ENCODE data around the gene TRABD2B. TPM values are rescaled to one million over a fixed set of nuclear protein-coding genes. Genes with fewer than 3 reads are reported as not detected.

The TRABD2B gene
- total RNA-seq, 1 experiment from 2014 or later: 0.96 TPM

DNA sequence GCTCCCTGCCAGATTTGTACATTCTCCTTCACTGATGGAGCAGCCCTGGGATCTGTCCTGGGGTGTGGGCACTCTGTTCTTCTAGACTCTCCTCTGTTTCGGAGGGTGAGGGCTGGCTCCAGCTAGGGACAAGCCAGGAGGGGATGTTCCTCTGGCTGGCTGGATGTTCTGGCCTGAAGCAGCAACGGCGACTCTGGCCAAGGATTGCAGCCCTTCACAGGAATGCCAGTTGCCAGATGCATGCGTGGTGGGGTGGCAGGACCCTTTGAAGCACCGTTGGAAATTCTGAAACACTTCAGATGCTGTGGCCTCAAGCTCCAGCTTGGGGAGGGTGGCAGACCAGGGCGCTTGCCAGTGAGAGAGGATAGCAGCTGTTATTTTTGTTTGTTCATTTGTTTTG is 210.9 kb downstream of the TRABD2B start:
- Mint-ChIP-seq H3K4me3 (ENCODE audit: unreplicated experiment) (no peak overlapping the region), H3K27me3 (ENCODE audit: insufficient read depth, unreplicated experiment) (no peaks in the 10 kb centered on the region), H3K9me3 (ENCODE audit: unreplicated experiment) (no peaks in the 10 kb centered on the region), H3K27ac (ENCODE audit: low read depth, unreplicated experiment) (no peak overlapping the region), H3K36me3 (ENCODE audit: insufficient read depth, unreplicated experiment) (no peaks in the 10 kb centered on the region), H3K4me1 (ENCODE audit: insufficient read depth, unreplicated experiment) (no peaks in the 10 kb centered on the region)
- ChIA-PET CTCF (interaction anchor here (0.6 to 1.4 kb wide), 4 partner anchors 9 to 218 kb away, joined by 3 to 6 read pairs (median 4); no protein-coding TSS in a partner anchor), POLR2A (no interaction called here)
- no peak for DNase-seq (ENCODE audit: unreplicated experiment)
- no peak for TF ChIP-seq CTCF (IDR thresholded peaks at IDR 0.05; ENCODE audit: unreplicated experiment)
- no TSS peak for BruUV-seq (replicated peaks)
- intact Hi-C loops (cut with micrococcal nuclease): no loop called here

- H3K27ac Mint-ChIP-seq (ENCODE audit: low read depth, unreplicated experiment): no peak overlapping the region
- no peaks in the 10 kb centered on the region for H3K36me3 Mint-ChIP-seq (ENCODE audit: insufficient read depth, unreplicated experiment)
- DNase-seq (ENCODE audit: unreplicated experiment): peak; percentile 35
- no peak overlapping the region for H3K4me3 Mint-ChIP-seq (ENCODE audit: unreplicated experiment)
- no peaks in the 10 kb centered on the region for H3K4me1 Mint-ChIP-seq (ENCODE audit: insufficient read depth, unreplicated experiment)
- CTCF ChIA-PET: interaction anchor here (0.6 to 1.4 kb wide), 6 partner anchors 10 to 416 kb away, joined by 3 to 6 read pairs (median 4); no protein-coding TSS in a partner anchor
- BruUV-seq (replicated peaks): no TSS peak
- intact Hi-C loops (cut with micrococcal nuclease): loop anchor here (1.0 kb wide), 1 partner anchor 210 kb away; no protein-coding TSS in a partner anchor
- POLR2A ChIA-PET: no interaction called here
- no peaks in the 10 kb centered on the region for H3K27me3 Mint-ChIP-seq (ENCODE audit: insufficient read depth, unreplicated experiment)
- H3K9me3 Mint-ChIP-seq (ENCODE audit: unreplicated experiment): no peaks in the 10 kb centered on the region
- no peak for TF ChIP-seq CTCF (IDR thresholded peaks at IDR 0.05; ENCODE audit: unreplicated experiment)
These were observed 211.5 kb downstream of the TRABD2B start for GRCh38 chr1:47785561-47786271.

DNA sequence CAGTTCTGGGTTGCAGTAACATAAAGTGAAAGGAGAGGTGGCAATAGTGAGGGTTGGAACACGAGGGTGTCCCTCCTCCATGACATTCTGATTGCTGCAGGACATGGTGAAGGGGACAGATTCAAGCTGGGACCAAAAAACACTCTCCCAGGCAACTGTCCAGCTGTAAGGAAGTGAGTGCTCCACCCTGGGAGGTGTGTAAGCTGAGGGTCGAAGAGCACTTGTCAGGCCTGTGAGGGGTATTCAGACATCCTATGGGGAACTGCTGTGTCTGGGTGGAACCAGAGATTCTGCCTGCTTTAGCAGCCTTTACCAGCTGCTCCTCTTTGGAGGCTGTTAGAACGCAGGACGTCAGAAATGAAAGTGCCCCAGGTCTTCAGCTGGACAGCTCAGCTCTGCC is 212.1 kb downstream of the TRABD2B start:
- H3K36me3 Mint-ChIP-seq (ENCODE audit: insufficient read depth, unreplicated experiment): no peaks in the 10 kb centered on the region
- DNase-seq (ENCODE audit: unreplicated experiment): no peak
- intact Hi-C loops (cut with micrococcal nuclease): loop anchor here (1.0 kb wide), 1 partner anchor 210 kb away; no protein-coding TSS in a partner anchor
- no peaks in the 10 kb centered on the region for H3K9me3 Mint-ChIP-seq (ENCODE audit: unreplicated experiment)
- no TSS peak for BruUV-seq (replicated peaks)
- no peak for TF ChIP-seq CTCF (IDR thresholded peaks at IDR 0.05; ENCODE audit: unreplicated experiment)
- H3K27ac Mint-ChIP-seq (ENCODE audit: low read depth, unreplicated experiment): no peak overlapping the region
- ChIA-PET CTCF (interaction anchor here (1.1 to 1.4 kb wide), 3 partner anchors 10 to 417 kb away, joined by 3 to 4 read pairs (median 3); no protein-coding TSS in a partner anchor), POLR2A (no interaction called here)
- H3K4me1 Mint-ChIP-seq (ENCODE audit: insufficient read depth, unreplicated experiment): no peaks in the 10 kb centered on the region
- H3K4me3 Mint-ChIP-seq (ENCODE audit: unreplicated experiment): no peak overlapping the region
- no peaks in the 10 kb centered on the region for H3K27me3 Mint-ChIP-seq (ENCODE audit: insufficient read depth, unreplicated experiment)

DNA sequence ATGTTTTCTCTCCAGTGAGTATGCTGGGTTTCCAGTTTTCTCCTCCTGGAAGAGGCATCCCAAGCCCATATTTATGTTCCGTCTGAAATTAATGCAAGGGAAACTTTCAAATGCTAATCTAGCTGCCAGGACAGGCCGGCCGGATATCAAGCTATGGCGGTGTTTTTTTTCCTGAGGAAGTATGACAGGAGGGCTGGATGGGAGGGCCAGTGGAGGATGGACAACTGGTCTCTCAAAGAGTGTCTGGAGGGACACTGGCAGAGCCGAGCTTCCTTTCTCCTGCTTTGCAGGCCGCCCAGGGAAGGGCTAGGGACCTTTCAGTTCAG is 212.7 kb downstream of the TRABD2B start:
- H3K9me3 Mint-ChIP-seq (ENCODE audit: unreplicated experiment): no peaks in the 10 kb centered on the region
- no peak for TF ChIP-seq CTCF (IDR thresholded peaks at IDR 0.05; ENCODE audit: unreplicated experiment)
- CTCF ChIA-PET: interaction anchor here (1.4 kb wide), 1 partner anchor 417 kb away, joined by 3 read pairs; no protein-coding TSS in a partner anchor

More for the DNA sequence above, 212.7 kb downstream of the TRABD2B start:
- H3K27me3 Mint-ChIP-seq (ENCODE audit: insufficient read depth, unreplicated experiment): no peaks in the 10 kb centered on the region
- POLR2A ChIA-PET: no interaction called here
- no TSS peak for BruUV-seq (replicated peaks)
- no peaks in the 10 kb centered on the region for H3K4me1 Mint-ChIP-seq (ENCODE audit: insufficient read depth, unreplicated experiment)
- no peaks in the 10 kb centered on the region for H3K36me3 Mint-ChIP-seq (ENCODE audit: insufficient read depth, unreplicated experiment)
- H3K27ac Mint-ChIP-seq (ENCODE audit: low read depth, unreplicated experiment): no peak overlapping the region
- intact Hi-C loops (cut with micrococcal nuclease): no loop called here
- H3K4me3 Mint-ChIP-seq (ENCODE audit: unreplicated experiment): no peak overlapping the region
- DNase-seq (ENCODE audit: unreplicated experiment): no peak
